ENCODE results near the gene SCML2.

The SCML2 gene

GRCh38 chrX:18278449-18278848 lies 76.0 kb downstream of the SCML2 start:
- Histone ChIP-seq H3K4me2 (ENCODE audit: low read length) (no peak overlapping the region), H3K9me3 (ENCODE audit: control insufficient read depth, low read length) (no peaks in the 10 kb centered on the region), H2AFZ (no peak overlapping the region), H3K36me3 (ENCODE audit: control insufficient read depth, insufficient read depth, low read length) (no peaks in the 10 kb centered on the region), H3K27ac (no peak overlapping the region), H3K4me1 (no peaks in the 10 kb centered on the region), H3K4me3 (ENCODE audit: low read depth, low read length) (no peak overlapping the region), H3K27me3 (ENCODE audit: control insufficient read depth, insufficient read depth, low read length) (no peaks in the 10 kb centered on the region), H3K9ac (no peak overlapping the region), H3K79me2 (no peaks in the 10 kb centered on the region)
- TF ChIP-seq, protein P1, sequence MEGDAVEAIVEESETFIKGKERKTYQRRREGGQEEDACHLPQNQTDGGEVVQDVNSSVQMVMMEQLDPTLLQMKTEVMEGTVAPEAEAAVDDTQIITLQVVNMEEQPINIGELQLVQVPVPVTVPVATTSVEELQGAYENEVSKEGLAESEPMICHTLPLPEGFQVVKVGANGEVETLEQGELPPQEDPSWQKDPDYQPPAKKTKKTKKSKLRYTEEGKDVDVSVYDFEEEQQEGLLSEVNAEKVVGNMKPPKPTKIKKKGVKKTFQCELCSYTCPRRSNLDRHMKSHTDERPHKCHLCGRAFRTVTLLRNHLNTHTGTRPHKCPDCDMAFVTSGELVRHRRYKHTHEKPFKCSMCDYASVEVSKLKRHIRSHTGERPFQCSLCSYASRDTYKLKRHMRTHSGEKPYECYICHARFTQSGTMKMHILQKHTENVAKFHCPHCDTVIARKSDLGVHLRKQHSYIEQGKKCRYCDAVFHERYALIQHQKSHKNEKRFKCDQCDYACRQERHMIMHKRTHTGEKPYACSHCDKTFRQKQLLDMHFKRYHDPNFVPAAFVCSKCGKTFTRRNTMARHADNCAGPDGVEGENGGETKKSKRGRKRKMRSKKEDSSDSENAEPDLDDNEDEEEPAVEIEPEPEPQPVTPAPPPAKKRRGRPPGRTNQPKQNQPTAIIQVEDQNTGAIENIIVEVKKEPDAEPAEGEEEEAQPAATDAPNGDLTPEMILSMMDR (IDR thresholded peaks at IDR 0.05) = no peak

- H3K4me2 ChIP-seq (ENCODE audit: low read length) = no peak overlapping the region
- no peaks in the 10 kb centered on the region for H3K79me2 ChIP-seq
- no peaks in the 10 kb centered on the region for H3K36me3 ChIP-seq (ENCODE audit: control insufficient read depth, insufficient read depth, low read length)
- no peaks in the 10 kb centered on the region for H3K9me3 ChIP-seq (ENCODE audit: control insufficient read depth, low read length)
- no peak overlapping the region for H2AFZ ChIP-seq
- no peak overlapping the region for H3K4me3 ChIP-seq (ENCODE audit: low read depth, low read length)
- H3K27me3 ChIP-seq (ENCODE audit: control insufficient read depth, insufficient read depth, low read length) = no peaks in the 10 kb centered on the region
- TF ChIP-seq, protein P1 (IDR thresholded peaks at IDR 0.05) = no peak
- no peak overlapping the region for H3K27ac ChIP-seq
- H3K4me1 ChIP-seq = no peaks in the 10 kb centered on the region
- H3K9ac ChIP-seq = no peak overlapping the region
Observed at GRCh38 chrX:18272222-18272621, 82.3 kb downstream of the SCML2 start.

DNA sequence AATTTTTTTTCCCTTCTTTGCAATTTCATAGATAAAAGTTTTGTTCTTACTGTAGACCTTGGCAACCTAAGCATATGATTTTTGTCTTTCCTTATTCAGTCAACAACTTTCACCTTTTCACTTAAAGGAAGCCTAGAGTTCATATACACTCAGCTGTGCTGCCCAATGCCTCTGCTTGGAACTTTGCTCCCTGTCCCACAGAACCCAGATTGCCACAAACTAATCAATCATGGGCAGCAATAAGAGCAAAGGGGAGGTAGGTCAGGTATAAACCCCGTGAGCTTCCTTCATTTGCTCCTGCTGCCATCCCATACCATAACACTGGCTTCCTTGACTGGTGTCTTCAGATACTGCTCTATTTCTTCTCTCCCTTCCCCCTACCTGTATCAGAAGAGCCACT lies 82.8 kb downstream of the SCML2 start:
- TF ChIP-seq, protein P1 (IDR thresholded peaks at IDR 0.05) = no peak
- H2AFZ ChIP-seq = no peak overlapping the region
- H3K27ac ChIP-seq = no peak overlapping the region
- no peak overlapping the region for H3K9ac ChIP-seq
- no peaks in the 10 kb centered on the region for H3K79me2 ChIP-seq
- no peak overlapping the region for H3K4me2 ChIP-seq (ENCODE audit: low read length)
- no peaks in the 10 kb centered on the region for H3K27me3 ChIP-seq (ENCODE audit: control insufficient read depth, insufficient read depth, low read length)
- no peaks in the 10 kb centered on the region for H3K36me3 ChIP-seq (ENCODE audit: control insufficient read depth, insufficient read depth, low read length)
- H3K4me1 ChIP-seq = no peaks in the 10 kb centered on the region
- no peak overlapping the region for H3K4me3 ChIP-seq (ENCODE audit: low read depth, low read length)
- no peaks in the 10 kb centered on the region for H3K9me3 ChIP-seq (ENCODE audit: control insufficient read depth, low read length)

DNA sequence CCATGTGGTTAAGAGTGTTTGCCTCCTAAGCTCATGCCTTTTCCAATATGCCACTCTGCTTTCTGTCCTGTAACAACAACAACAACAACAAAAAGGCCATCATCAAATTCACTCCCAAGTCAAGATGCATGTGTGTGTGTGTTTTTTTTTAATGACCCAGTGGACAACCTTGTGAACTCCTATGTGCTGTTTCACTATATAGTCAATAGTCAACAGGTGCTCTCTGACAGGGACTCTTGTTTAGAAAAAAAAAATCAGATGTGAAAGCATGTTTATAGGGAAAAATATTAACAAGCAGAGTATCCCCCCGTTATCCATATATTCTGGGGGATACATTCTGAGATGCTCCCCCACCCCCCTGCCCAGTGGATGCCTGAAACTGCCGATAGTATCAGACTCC lies 83.2 kb downstream of the SCML2 start:
- Histone ChIP-seq H3K36me3 (ENCODE audit: control insufficient read depth, insufficient read depth, low read length) (no peaks in the 10 kb centered on the region), H3K4me3 (ENCODE audit: low read depth, low read length) (no peak overlapping the region), H3K27ac (no peak overlapping the region), H3K4me2 (ENCODE audit: low read length) (no peak overlapping the region), H3K4me1 (no peaks in the 10 kb centered on the region), H3K9me3 (ENCODE audit: control insufficient read depth, low read length) (no peaks in the 10 kb centered on the region), H3K79me2 (no peaks in the 10 kb centered on the region), H3K9ac (no peak overlapping the region), H3K27me3 (ENCODE audit: control insufficient read depth, insufficient read depth, low read length) (no peaks in the 10 kb centered on the region), H2AFZ (no peak overlapping the region)
- TF ChIP-seq, protein P1 (IDR thresholded peaks at IDR 0.05) = no peak

DNA sequence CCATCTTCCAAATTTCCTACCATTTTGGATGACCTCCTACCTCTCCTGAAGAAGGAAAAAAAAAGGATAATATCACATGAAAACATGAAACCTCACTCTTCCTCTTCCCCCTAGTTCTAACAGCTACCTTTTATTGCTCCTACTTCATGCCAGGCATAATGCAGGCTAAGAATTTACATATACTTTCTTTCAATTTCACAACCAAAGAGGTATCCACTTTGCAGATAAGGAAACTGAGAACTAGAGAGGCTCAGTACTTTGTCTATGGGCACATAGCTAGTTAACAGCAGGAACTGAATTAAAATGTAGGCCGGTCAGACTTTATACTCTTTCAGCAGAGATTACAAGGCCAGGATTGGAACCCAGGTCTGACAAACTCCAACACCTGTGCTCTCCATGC lies 99.4 kb downstream of the SCML2 start:
- Histone ChIP-seq H3K27ac (no peak overlapping the region), H3K79me2 (no peaks in the 10 kb centered on the region), H3K4me1 (no peaks in the 10 kb centered on the region), H3K4me3 (ENCODE audit: low read depth, low read length) (no peak overlapping the region), H3K9ac (no peak overlapping the region), H2AFZ (no peak overlapping the region), H3K9me3 (ENCODE audit: control insufficient read depth, low read length) (no peaks in the 10 kb centered on the region), H3K27me3 (ENCODE audit: control insufficient read depth, insufficient read depth, low read length) (no peaks in the 10 kb centered on the region), H3K4me2 (ENCODE audit: low read length) (no peak overlapping the region), H3K36me3 (ENCODE audit: control insufficient read depth, insufficient read depth, low read length) (no peaks in the 10 kb centered on the region)
- TF ChIP-seq, protein P1 (IDR thresholded peaks at IDR 0.05) = no peak
